HL-60 (cell line): Measurements from ENCODE around the gene FOXO1.

Experiments used
- DNase-seq, 2 experiments: peaks; one replicate each; pipeline ENCODE4 v3.0.0-alpha.2; 2010 to 2020; ENCODE audit warnings: low read depth in 1 of 2, low spot score in 1 of 2
- H3K27ac ChIP-seq: fragments of 250-450 bp; sonication (Bioruptor Pico); replicated peaks from 2 replicates; pipeline ENCODE4 v1.5.1; 2020; ENCODE audit warnings: mild to moderate bottlenecking, moderate library complexity
- H3K27me3 ChIP-seq: fragments of 250-450 bp; sonication (Bioruptor Pico); 2 replicates; pipeline ENCODE4 v1.5.1; 2021; ENCODE audit warnings: mild to moderate bottlenecking, moderate library complexity; ENCODE audit not compliant: insufficient read depth, poor library complexity, severe bottlenecking
- H3K4me3 ChIP-seq: replicated peaks from 2 replicates; pipeline ENCODE4 v1.5.1; 2011; ENCODE audit warnings: mild to moderate bottlenecking, control low read depth, low read length; ENCODE audit not compliant: insufficient read depth
- CTCF ChIP-seq: IDR thresholded peaks from one replicate; pipeline ENCODE4 v1.5.1; 2011; ENCODE audit warnings: low read length, control low read depth, inconsistent platforms; ENCODE audit not compliant: insufficient read depth
- GABPA ChIP-seq: IDR thresholded peaks from 2 replicates; pipeline ENCODE4 v1.6.1; 2012; ENCODE audit warnings: low read depth
- POLR2AphosphoS5 ChIP-seq: IDR thresholded peaks from 2 replicates; pipeline ENCODE4 v1.6.1; 2012; ENCODE audit warnings: low read depth
- REST ChIP-seq: IDR thresholded peaks from 2 replicates; pipeline ENCODE4 v1.6.1; 2012; ENCODE audit warnings: low read depth; ENCODE audit not compliant: insufficient replicate concordance
- SPI1 ChIP-seq: IDR thresholded peaks from 2 replicates; pipeline ENCODE4 v1.6.1; 2012; ENCODE audit warnings: low read depth, mild to moderate bottlenecking, borderline replicate concordance

Gene FOXO1

GRCh38 chr13:40582531-40582930, 83.9 kb downstream of the FOXO1 start:
- no peak for TF ChIP-seq POLR2AphosphoS5
- no peak for DNase-seq
- Histone ChIP-seq H3K4me3 (no peak overlapping the region), H3K27ac (no peak overlapping the region), H3K27me3 (peaks cover 5% of the 10 kb centered on the region)

- DNase-seq: no peak
- Histone ChIP-seq H3K27ac (no peak overlapping the region), H3K4me3 (no peak overlapping the region), H3K27me3 (peaks cover 8% of the 10 kb centered on the region)
- no peak for TF ChIP-seq SPI1
- TF ChIP-seq GABPA: no peak
- TF ChIP-seq CTCF: no peak
- TF ChIP-seq REST: no peak
- no peak for TF ChIP-seq POLR2AphosphoS5
Observed at GRCh38 chr13:40581277-40581579, 85.2 kb downstream of the FOXO1 start.

GRCh38 chr13:40580566-40581276, 85.7 kb downstream of the FOXO1 start:
- Histone ChIP-seq H3K4me3 (no peak overlapping the region), H3K27ac (no peak overlapping the region), H3K27me3 (peaks cover 8% of the 10 kb centered on the region)
- TF ChIP-seq SPI1 (no peak), POLR2AphosphoS5 (no peak), CTCF (no peak)
- no peak for DNase-seq

- TF ChIP-seq POLR2AphosphoS5 (no peak), GABPA (no peak), CTCF (no peak), SPI1 (no peak), REST (no peak)
- peaks cover 8% of the 10 kb centered on the region for H3K27me3 ChIP-seq
- DNase-seq: no peak
- H3K4me3 ChIP-seq: no peak overlapping the region
- H3K27ac ChIP-seq: no peak overlapping the region
Observed at GRCh38 chr13:40579535-40579934, 86.9 kb downstream of the FOXO1 start.
